GM18520 (cell line): Measurements from ENCODE around the gene CLSTN2.

ENCODE experiments used
- ATAC-seq: cut with Tn5 transposase; IDR thresholded peaks from one replicate; pipeline ENCODE4 v1.9.1; 2021; ENCODE audit not compliant: unreplicated experiment

CLSTN2 gene

GRCh38 chr3:140223631-140224030 is 288.6 kb downstream of the CLSTN2 start:
- ATAC-seq = no peak

- no peak for ATAC-seq
These were observed 289.3 kb downstream of the CLSTN2 start for GRCh38 chr3:140224307-140224706.

DNA sequence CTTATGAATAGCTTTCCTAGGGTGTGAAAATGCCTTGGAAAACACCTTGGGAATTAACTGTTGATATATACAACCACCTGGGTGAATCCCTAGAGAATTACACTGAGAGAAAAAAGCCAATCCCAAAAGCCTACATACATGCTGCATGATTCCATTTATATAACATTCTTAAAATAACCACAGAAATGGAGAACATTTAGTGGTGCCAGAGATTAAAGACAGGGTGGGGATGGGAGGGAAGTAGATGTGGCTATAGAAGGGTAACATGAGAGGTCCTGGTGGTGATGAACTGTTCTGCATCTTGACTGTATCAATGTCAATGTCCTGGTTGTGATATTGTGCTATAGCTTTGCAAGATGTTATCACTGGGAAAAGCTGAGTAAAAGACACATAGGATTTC is 291.0 kb downstream of the CLSTN2 start:
- no peak for ATAC-seq

- ATAC-seq = no peak
These were observed 298.7 kb downstream of the CLSTN2 start for GRCh38 chr3:140233702-140234101.

- ATAC-seq = no peak
These were observed 299.3 kb downstream of the CLSTN2 start for GRCh38 chr3:140234256-140234655.

DNA sequence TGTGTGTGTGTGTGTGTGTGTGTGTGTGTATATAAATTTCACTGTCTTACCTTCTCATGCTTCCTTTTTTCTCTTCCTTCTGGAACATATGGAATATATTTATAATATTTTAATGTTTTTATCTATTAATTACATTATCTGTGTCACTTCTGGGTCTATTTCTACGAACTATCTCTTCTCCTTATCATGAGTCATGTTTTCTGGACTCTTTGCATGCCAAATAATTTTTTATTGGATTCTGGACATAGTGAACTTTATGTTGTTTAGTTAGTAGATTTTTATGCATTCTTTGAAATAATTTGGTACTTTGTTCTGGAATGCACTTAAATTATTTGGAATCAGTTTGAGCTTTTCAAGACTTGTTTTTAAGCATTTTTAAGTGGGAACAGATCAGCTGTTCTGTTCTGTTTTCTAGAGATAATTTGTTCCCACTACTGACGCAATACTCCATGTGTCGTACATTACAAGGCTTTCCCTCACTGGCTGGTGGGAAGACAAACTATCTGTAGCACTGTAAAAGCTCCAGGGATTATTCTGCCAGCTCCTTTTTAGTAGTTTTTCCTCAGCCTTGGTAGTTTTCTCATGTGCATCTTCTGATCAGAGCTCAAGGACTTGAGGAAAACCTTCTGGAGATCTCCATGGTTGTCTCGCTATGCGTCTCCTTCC is 302.0 kb downstream of the CLSTN2 start:
- no peak for ATAC-seq

DNA sequence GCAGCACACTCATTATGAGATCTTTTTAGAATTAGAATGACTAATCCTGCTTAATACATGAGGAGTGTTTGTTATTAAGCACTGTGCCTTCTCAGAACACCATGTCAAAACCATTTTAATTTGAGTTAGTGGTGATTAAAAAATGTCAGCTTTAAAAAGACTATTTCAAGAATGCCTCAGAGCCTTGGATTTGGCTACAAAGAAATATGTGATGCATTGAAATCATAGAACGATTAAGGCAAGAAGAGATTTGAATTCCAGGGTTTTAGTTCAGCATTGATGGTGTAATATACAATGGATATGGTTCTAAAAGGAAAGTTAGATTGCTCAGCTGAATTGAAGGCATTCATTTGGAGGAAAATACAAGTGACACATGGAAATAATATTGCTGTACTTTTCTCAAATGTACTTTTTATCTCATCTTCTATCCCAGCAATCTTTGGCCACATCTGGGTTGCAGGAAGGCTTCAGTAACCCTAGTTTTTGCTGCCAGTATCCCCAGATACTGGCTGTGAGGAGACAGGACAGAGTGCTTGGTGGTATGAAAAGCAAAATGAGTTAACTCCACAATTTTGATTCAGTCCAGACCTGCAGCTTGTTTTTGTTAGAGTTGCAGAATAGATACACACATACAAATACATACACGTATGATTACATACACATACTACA is 303.8 kb downstream of the CLSTN2 start:
- ATAC-seq = no peak

- ATAC-seq = no peak
These were observed 307.9 kb downstream of the CLSTN2 start for GRCh38 chr3:140242818-140243276.

DNA sequence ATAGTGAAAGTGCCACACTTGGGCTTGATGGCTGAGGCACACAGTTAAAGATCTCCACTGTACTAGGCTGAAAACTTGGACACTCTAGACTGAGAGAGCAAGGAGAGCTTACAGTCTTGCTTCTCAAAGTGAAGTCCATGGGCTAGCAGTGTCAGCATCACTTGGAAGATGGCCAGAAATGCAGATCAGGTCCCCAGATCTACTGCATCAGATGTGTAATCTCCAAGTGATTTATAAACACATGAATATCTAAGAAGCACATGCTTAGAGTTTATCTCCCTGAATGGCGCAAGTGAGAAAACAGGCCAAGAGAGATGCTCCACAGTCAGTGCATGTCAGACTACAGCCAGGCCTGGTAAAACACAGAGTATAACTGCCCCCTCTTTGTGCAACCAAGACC is 308.6 kb downstream of the CLSTN2 start:
- ATAC-seq = no peak

- no peak for ATAC-seq
These were observed 309.9 kb downstream of the CLSTN2 start for GRCh38 chr3:140244893-140245292.

GRCh38 chr3:140246578-140246977 is 311.6 kb downstream of the CLSTN2 start:
- ATAC-seq = no peak

DNA sequence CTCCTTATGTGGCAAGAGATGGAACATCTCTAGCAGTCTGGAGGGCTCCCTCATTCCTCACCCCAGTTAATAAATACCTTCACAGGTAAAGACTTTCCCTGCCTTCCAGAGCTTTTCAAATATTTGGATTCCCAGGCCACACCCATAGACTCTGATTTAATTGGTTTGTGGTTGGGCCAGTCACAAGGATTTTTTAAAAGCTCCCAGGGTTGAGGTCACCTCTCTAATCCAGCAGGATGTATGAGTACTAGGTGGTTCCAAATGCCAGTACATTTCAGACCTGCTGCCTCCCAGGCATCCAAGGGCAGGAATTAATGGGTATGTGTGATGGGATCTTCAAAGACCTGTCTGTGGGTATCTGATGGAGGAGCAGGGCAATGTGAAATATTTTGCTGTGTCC is 312.8 kb downstream of the CLSTN2 start:
- ATAC-seq = no peak

DNA sequence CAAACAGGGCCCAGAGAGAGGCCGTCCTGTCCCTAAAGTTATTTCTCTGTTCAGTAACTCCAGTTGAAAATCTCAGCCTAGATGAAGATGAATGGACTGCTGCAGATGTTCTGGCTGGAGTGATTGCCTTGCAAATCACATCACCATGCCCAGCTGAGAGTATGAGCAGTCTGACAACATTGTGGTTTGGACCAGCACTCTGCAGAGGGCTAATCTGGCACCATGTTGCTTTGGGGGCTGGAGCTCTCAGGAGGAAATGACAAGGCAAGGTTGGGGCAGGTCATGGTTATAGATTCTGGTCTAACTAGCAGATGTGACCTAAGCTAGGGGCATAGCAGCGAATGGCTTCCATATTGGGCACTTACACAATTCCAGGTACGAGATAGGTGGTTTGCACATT is 314.2 kb downstream of the CLSTN2 start:
- ATAC-seq = no peak

GRCh38 chr3:140250010-140250855 is 315.2 kb downstream of the CLSTN2 start:
- no peak for ATAC-seq

DNA sequence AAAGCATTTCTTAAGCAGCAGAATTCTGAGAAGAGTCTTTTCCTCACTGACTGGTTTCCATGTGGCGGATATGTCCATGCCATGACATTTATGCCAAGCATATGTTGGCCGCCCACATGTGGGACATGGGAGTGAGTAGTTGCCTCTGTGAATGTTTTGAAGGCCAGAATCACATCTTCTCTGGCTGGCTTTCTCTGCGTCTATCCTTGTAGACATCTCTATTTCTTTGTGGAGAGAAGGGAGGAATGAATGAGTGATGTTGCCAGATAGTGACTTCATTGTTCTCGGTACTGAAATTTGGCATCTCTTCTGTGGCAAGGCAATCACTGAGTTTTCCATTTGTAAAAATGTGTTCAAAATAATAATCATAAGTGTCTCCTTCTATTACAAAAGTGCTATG is 316.0 kb downstream of the CLSTN2 start:
- no peak for ATAC-seq

DNA sequence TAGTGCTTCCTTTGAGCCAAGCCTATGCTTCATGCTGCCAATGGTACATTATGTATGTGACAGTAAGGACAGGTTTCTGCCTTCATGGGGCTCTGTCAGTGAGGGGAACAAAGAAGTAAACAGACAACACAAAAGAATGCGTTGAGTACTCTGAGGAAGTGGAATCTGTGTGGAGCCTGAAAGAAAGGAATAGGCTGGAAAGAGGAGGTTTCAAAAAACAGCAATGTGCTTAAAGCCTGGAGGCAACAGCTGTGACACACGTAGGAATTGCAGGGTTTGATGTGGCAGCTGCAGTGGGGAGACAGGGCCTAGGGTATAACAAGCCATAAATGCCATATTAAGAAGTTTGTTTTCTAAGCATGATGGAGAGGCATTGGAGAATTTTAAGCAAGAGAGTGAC is 316.7 kb downstream of the CLSTN2 start:
- ATAC-seq = no peak

GRCh38 chr3:140252812-140253656 is 318.0 kb downstream of the CLSTN2 start:
- no peak for ATAC-seq

DNA sequence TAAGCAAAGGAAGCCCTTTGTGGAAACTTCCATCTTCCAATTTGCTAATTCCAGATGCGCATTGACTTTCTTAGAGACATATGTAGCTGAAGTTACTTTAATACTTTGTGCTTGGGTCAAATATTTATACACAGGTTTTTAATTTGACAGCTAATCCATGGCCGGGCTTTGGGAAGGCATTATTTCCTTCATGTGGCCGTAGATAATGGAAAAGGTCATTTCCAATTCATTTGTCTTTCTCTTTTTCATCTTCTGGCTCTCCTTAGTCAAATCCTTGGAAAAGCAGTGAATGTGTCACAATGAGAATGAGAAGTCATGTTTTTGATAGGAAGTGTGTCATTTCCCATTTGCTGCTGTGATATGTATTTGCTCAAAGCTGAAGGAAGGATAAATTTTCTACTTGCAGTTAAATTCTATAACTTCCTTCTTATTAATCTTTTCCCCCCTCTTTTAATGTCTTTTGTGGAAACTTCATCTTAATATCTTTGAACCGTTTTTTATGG is 323.3 kb downstream of the CLSTN2 start:
- no peak for ATAC-seq

DNA sequence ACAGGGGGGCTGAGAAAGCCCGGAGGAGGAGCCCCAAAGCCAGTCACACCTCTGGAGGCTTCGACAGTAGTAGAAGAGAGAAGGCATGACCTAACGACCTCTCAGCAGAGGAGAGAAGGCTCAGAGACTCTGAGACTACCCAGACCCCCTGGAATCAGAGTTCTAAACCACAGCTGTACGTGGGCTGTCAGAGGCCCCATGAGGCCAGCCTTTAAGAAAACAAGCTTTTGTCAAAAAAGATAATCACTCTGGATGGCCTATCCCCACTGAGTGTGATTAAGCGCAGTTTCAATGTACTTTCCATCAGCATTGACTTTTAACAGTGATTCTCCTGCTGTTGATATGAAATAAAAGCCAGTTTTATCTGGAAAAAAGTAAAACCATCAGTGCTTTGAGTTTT is 330.3 kb downstream of the CLSTN2 start:
- no peak for ATAC-seq

DNA sequence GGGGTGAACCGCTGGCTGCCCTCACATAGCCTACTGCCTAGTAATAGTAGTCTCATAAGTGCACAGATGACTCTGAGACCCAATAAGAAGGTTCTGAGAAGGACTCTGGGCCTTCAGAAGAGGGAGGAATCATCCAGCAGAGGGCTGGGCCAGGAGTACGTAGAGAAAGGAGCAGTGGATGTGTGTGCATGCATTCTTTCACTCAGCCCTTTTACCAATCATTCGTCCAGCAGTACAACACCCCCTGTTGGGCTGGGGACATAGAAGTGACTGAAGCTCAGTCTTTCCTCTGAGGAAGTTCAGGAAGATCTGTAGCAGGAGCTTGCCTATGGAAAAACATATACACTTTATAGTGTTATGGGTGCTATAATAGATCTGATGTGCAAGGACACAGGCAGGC is 333.1 kb downstream of the CLSTN2 start:
- ATAC-seq = no peak

- ATAC-seq = no peak
These were observed 333.6 kb downstream of the CLSTN2 start for GRCh38 chr3:140268610-140269009.
